Astrocyte of the spinal cord (primary cell): ENCODE data around the gene SLC38A9.

Experiments used
- DNase-seq: peaks from one replicate; pipeline ENCODE4 v3.0.0; 2011; ENCODE audit warnings: low read depth, low spot score
- H3K4me3 ChIP-seq: 2 replicates; pipeline ENCODE4 v1.5.1; 2011; ENCODE audit warnings: low read depth, mild to moderate bottlenecking, low read length, moderate library complexity
- in situ Hi-C: cut with HindIII; loops from 2 replicates; pipeline ENCODE4 v1.10.0; 2017; ENCODE audit warnings: low sequenced_read_pairs
- TF ChIP-seq, protein P1 (sequence below): IDR thresholded peaks from 2 replicates; pipeline ENCODE4 v1.5.1; 2012; ENCODE audit warnings: low read depth, mild to moderate bottlenecking, low read length, inconsistent platforms

SLC38A9 gene

DNA sequence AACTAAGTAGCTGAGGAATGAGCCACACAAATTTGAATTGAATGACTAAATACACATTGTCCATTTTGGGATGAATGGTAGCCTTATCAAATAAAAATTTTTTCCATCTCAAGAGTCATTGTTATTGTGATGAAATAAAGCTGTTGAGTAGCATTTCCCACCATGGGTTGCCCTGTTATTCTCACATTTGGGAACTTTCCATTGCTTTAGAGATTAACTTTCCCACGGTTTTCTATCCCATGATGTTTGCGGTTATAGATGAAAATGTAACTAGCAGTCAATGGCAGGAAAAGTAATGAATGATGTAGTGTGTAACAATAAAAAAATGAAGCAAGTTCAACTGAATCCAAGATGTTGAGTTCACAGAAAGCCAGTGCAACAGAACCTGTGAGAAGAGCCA lies 117.5 kb downstream of the SLC38A9 start:
- no peak for DNase-seq
- in situ Hi-C loops: no loop called here
- TF ChIP-seq, protein P1, sequence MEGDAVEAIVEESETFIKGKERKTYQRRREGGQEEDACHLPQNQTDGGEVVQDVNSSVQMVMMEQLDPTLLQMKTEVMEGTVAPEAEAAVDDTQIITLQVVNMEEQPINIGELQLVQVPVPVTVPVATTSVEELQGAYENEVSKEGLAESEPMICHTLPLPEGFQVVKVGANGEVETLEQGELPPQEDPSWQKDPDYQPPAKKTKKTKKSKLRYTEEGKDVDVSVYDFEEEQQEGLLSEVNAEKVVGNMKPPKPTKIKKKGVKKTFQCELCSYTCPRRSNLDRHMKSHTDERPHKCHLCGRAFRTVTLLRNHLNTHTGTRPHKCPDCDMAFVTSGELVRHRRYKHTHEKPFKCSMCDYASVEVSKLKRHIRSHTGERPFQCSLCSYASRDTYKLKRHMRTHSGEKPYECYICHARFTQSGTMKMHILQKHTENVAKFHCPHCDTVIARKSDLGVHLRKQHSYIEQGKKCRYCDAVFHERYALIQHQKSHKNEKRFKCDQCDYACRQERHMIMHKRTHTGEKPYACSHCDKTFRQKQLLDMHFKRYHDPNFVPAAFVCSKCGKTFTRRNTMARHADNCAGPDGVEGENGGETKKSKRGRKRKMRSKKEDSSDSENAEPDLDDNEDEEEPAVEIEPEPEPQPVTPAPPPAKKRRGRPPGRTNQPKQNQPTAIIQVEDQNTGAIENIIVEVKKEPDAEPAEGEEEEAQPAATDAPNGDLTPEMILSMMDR: no peak
- H3K4me3 ChIP-seq: no peak overlapping the region

DNA sequence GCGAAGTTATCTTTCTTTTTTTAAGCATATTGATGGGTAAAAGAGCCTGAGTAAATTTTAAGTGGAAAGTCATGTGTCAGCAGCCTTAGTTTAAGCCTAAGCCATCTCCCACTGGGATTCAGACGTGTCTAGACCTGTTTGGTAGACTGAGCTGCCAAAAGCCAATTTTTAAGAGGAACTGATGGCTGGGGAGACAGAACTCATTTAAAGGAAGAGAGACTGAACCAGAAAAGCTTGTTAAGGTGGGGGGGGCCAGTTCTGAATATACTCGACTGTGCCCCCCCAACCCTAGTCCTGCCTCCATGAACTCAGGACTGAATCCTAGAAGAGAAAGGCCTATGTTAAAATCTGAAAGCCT lies 119.0 kb downstream of the SLC38A9 start:
- no peak for DNase-seq
- no peak overlapping the region for H3K4me3 ChIP-seq
- in situ Hi-C loops: no loop called here
- TF ChIP-seq, protein P1: no peak

DNA sequence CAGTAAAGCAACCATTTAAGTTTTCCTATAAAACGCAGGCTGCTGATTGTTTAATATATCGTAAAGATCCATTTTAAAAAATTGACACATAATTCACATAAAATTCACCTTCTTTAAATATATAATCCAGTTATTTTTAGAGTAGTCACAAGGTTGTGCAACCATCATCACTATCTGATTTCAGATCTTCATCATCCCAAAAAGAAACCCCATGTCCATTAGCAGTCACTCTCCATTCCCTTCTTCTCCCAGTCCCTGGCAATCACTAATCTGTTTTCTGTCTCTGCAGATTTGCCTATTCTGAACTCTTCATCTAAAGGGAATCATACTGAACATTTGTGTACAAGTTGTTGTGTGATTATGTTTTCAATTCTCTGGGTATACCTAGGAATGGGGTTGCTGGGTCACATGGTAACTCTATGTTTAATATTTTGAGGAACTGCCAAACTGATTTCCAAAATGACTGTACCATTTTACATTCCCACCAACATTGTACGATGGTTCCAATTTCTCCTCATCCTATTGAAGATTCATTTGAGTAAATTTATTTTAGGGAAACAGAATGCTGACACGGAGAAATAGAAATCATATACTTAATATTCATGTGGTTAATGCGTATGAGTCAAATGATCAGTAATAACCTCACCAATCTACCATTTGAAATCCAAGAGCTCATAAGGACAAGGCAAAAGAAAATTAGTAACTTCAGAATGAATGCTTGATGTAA lies 119.6 kb downstream of the SLC38A9 start:
- no peak for DNase-seq
- TF ChIP-seq, protein P1: no peak
- no peak overlapping the region for H3K4me3 ChIP-seq
- in situ Hi-C loops: no loop called here

DNA sequence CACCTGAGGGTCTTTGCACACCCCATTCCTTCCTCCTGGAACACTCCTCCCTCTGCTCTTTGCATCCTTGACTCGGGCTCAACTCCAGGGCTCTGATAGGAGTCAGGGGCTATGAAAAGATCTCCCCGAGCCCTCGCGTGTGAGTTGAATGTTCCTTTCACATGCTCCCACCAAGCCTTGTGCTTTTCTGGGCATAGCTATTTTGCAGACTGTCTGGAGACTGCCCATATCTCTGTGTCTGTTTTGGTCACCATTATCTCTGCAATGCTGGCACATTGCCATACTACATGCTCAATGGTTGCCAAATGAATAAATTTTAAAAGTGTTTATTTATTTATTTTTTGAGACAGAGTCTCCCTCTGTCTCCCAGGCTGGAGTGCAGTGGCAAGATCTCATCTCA lies 120.4 kb downstream of the SLC38A9 start:
- TF ChIP-seq, protein P1: no peak
- no peak overlapping the region for H3K4me3 ChIP-seq
- in situ Hi-C loops: no loop called here
- DNase-seq: no peak

DNA sequence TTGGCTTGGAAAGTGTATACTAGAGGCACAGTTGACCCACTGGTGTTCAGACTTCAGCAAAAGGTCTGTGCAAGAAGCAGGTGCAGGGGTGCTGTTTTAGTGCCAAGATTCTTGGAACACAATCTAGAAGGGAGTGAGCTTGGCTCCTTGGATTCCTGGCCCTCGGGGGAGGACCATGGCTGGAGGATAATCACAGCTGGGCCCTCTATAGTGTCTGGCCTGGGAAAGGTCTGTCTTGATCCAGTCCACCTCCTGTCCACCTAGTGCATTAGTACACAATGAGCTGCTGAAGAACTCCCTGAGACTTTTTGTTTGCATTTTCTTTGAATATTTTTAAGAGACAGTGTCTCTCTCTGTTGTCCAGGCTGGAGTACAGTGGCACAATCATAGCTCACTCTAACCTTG lies 126.9 kb downstream of the SLC38A9 start:
- TF ChIP-seq, protein P1: no peak

DNA sequence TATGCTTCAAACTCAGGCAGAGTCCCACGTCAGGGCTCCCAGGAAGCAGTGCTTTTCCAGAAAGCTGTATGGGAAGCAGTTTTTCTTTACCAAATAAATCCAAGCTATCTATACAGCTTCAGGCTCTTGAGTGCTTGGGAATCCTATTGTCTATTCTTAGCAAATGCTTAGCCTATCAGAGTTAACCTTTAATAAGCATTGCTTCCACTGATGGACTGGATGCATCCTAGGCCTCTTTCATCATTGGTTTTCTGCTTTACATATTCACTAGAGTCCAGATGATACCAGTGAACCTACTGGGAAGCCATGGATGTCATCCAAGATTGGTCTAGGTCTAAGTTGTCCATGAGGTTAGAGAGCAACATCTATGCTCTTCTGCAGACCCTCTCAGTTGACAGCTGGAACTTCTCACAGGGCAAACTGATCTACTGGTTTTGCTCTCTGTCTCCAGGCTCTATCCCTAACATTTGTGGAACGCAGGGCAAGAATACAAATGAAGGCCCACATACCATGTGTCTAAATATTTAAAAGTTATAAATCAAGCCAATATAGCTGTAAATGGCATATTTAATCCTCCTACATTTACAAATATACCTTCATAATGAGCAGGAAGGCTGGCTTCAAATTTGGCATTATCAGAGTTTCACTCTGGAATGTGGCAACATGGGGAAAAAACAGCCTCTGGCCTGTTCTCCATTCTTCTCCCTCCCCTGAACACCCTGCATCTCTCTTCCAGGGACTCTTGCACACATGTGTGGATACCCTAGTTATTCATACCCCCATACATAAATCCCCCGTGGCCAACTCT lies 127.5 kb downstream of the SLC38A9 start:
- TF ChIP-seq, protein P1: no peak
- H3K4me3 ChIP-seq: no peak overlapping the region
- no peak for DNase-seq
- in situ Hi-C loops: no loop called here

More for the DNA sequence above, 126.9 kb downstream of the SLC38A9 start:
- no peak overlapping the region for H3K4me3 ChIP-seq
- DNase-seq: no peak
- in situ Hi-C loops: no loop called here
